ENCODE data around the gene ROR2. TPM values are rescaled to one million over a fixed set of nuclear protein-coding genes. Genes with fewer than 3 reads are reported as not detected.

Gene ROR2
- total and polyA plus RNA-seq, 2 donors (not counting 3 experiments of a cell fraction or from before 2014, with no cell fraction given) = not detected

DNA sequence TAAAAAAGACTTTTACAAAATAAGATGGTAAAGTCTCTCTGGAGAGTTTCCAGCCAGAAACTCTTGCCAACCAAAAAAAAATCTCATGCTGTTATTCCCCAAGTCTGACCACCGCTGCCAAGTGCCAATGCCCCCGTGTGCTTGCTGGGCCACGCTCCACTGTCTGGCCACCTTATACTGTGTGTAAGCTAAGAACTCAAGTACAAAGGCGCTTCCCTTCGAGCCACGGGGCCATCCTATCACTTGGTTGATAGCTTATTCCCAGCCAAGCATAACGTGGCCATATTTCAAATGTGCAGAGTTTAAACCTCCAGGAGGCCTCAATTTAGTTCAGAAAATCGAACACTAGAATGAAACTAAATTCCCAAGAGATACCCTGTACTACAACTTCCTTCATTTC is 36.0 kb downstream of the ROR2 start:
- Histone ChIP-seq H3K27ac (ENCODE audit: insufficient read depth, low read depth, low read length) (no peak overlapping the region), H3K4me2 (ENCODE audit: insufficient read depth, low read length) (no peak overlapping the region), H3K9ac (replicated peaks; ENCODE audit: extremely low read depth, insufficient read depth, low read length) (no peak overlapping the region), H3K27me3 (ENCODE audit: control insufficient read depth in 2 of 2, insufficient read depth in 2 of 2, low read length in 2 of 2) (no peaks in the 10 kb centered on the region), H3K9me3 (replicated peaks; ENCODE audit: control insufficient read depth, insufficient read depth, low read length) (no peaks in the 10 kb centered on the region), H3K9me1 (replicated peaks; ENCODE audit: control insufficient read depth, extremely low read depth, insufficient read depth, low read length) (no peaks in the 10 kb centered on the region), H3K4me1 (ENCODE audit: control insufficient read depth, extremely low read depth, insufficient read depth, low read length) (no peaks in the 10 kb centered on the region), H2AFZ (ENCODE audit: low read depth, low read length) (no peak overlapping the region), H3K4me3 (replicated peaks in 1 of 3; ENCODE audit: insufficient read depth in 1 of 3, low read depth in 1 of 3, low read length in 3 of 3) (no peak overlapping the region), H3K79me2 (ENCODE audit: control insufficient read depth, insufficient read depth, low read length) (no peaks in the 10 kb centered on the region), H4K20me1 (replicated peaks; ENCODE audit: control insufficient read depth, extremely low read depth, insufficient read depth, low read length) (no peaks in the 10 kb centered on the region), H3K36me3 (ENCODE audit: control insufficient read depth in 2 of 2, extremely low read depth in 1 of 2, insufficient read depth in 2 of 2, low read length in 2 of 2) (no peaks in the 10 kb centered on the region)
- ChIA-PET CTCF (interaction anchor here (1.3 kb wide), 1 partner anchor 36 kb away, joined by 3 read pairs; the partner anchor contains the start of gene ROR2), POLR2A (no interaction called here)
- intact Hi-C loops (cut with micrococcal nuclease) = no loop called here
- DNase-seq (ENCODE audit: low read depth, low spot score) (no peak), FAIRE-seq (no peak)
- dilution Hi-C loops (cut with MboI; ENCODE audit: extremely low pct_ligation_motif_present, low sequenced_read_pairs) = no loop called here
- no TSS peak for BruUV-seq (replicated peaks)
- TF ChIP-seq, protein P1, sequence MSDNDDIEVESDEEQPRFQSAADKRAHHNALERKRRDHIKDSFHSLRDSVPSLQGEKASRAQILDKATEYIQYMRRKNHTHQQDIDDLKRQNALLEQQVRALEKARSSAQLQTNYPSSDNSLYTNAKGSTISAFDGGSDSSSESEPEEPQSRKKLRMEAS (IDR thresholded peaks at IDR 0.05; ENCODE audit: insufficient read depth, insufficient read length) = no peak
- no peak for TF ChIP-seq GATA2 (IDR thresholded peaks at IDR 0.05; ENCODE audit: insufficient read depth, insufficient read length, low read depth, low read length)
- TF ChIP-seq, protein P2, sequence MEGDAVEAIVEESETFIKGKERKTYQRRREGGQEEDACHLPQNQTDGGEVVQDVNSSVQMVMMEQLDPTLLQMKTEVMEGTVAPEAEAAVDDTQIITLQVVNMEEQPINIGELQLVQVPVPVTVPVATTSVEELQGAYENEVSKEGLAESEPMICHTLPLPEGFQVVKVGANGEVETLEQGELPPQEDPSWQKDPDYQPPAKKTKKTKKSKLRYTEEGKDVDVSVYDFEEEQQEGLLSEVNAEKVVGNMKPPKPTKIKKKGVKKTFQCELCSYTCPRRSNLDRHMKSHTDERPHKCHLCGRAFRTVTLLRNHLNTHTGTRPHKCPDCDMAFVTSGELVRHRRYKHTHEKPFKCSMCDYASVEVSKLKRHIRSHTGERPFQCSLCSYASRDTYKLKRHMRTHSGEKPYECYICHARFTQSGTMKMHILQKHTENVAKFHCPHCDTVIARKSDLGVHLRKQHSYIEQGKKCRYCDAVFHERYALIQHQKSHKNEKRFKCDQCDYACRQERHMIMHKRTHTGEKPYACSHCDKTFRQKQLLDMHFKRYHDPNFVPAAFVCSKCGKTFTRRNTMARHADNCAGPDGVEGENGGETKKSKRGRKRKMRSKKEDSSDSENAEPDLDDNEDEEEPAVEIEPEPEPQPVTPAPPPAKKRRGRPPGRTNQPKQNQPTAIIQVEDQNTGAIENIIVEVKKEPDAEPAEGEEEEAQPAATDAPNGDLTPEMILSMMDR (IDR thresholded peaks at IDR 0.05; ENCODE audit: extremely low read depth in 1 of 2, insufficient read depth in 1 of 2, low read depth in 1 of 2, low read length in 2 of 2) = no peak
- TF ChIP-seq POLR2AphosphoS5 (IDR thresholded peaks at IDR 0.05; ENCODE audit: insufficient read depth, low read depth, low read length) = no peak
- TF ChIP-seq MYC (IDR thresholded peaks at IDR 0.05; ENCODE audit: low read depth, low read length) = no peak
- TF ChIP-seq FOS (IDR thresholded peaks at IDR 0.05; ENCODE audit: borderline replicate concordance, insufficient read depth, low read length) = no peak
- no peak for TF ChIP-seq EZH2 (IDR thresholded peaks at IDR 0.05; ENCODE audit: borderline replicate concordance, low read depth, low read length, severe bottlenecking)
- no peak for TF ChIP-seq POLR2A (IDR thresholded peaks at IDR 0.05; ENCODE audit: low read depth, low read length)
- TF ChIP-seq JUN (IDR thresholded peaks at IDR 0.05; ENCODE audit: borderline replicate concordance, insufficient read depth, insufficient read length, low read depth) = no peak

Measured in endothelial cell of umbilical vein (primary cell).